Stimulated activated CD4-positive, alpha-beta T cell treated with anti-CD3 and anti-CD28 coated beads, Interleukin-4, amount 100 ng/mL, for 1 hour (primary cell): ENCODE results near the gene ERC1.

ENCODE experiments used
- DNase-seq: peaks from one replicate; pipeline ENCODE4 v3.0.0-alpha.2; 2020

ERC1 gene

GRCh38 chr12:1501695-1502378, 510.8 kb downstream of the ERC1 start:
- no peak for DNase-seq

- no peak for DNase-seq
These were observed 511.3 kb downstream of the ERC1 start for GRCh38 chr12:1502379-1502720.

GRCh38 chr12:1502831-1503230, 511.8 kb downstream of the ERC1 start:
- DNase-seq = no peak

- no peak for DNase-seq
These were observed 512.3 kb downstream of the ERC1 start for GRCh38 chr12:1503281-1503711.

GRCh38 chr12:1504304-1504894, 513.4 kb downstream of the ERC1 start:
- no peak for DNase-seq

GRCh38 chr12:1504895-1505311, 513.9 kb downstream of the ERC1 start:
- DNase-seq = no peak

GRCh38 chr12:1505576-1505975, 514.6 kb downstream of the ERC1 start:
- no peak for DNase-seq

- no peak for DNase-seq
These were observed 516.3 kb downstream of the ERC1 start for GRCh38 chr12:1507308-1507707.

- no peak for DNase-seq
These were observed 518.5 kb downstream of the ERC1 start for GRCh38 chr12:1509413-1510052.

GRCh38 chr12:1510056-1510812, 519.2 kb downstream of the ERC1 start:
- DNase-seq = no peak

GRCh38 chr12:1515010-1515409, 524.0 kb downstream of the ERC1 start:
- no peak for DNase-seq

- no peak for DNase-seq
These were observed 524.4 kb downstream of the ERC1 start for GRCh38 chr12:1515428-1515827.

- no peak for DNase-seq
These were observed 526.0 kb downstream of the ERC1 start for GRCh38 chr12:1517007-1517406.

GRCh38 chr12:1517734-1518525, 526.9 kb downstream of the ERC1 start:
- DNase-seq = no peak

GRCh38 chr12:1518591-1519516, 527.8 kb downstream of the ERC1 start:
- no peak for DNase-seq

- no peak for DNase-seq
These were observed 528.6 kb downstream of the ERC1 start for GRCh38 chr12:1519642-1520041.

- DNase-seq = no peak
These were observed 532.0 kb downstream of the ERC1 start for GRCh38 chr12:1523046-1523445.

GRCh38 chr12:1523558-1524050, 532.6 kb downstream of the ERC1 start:
- no peak for DNase-seq

- no peak for DNase-seq
These were observed 534.8 kb downstream of the ERC1 start for GRCh38 chr12:1525858-1526257.

GRCh38 chr12:1527789-1528188, 536.8 kb downstream of the ERC1 start:
- no peak for DNase-seq

GRCh38 chr12:1528791-1529190, 537.8 kb downstream of the ERC1 start:
- DNase-seq = no peak
